Epithelial cell of umbilical artery (primary cell): ENCODE data around the gene AMY2A. TPM values are rescaled to one million over a fixed set of nuclear protein-coding genes. Genes with fewer than 3 reads are reported as not detected.

Source experiments
- total RNA-seq: library from RNA; depleted of rRNA; stranded (reverse); fragments of >200 nt; gene quantifications from 2 replicates; pipeline ENCODE4 v1.2.3, GENCODE V29; 2014

AMY2A gene
- total RNA-seq = not detected in 2 replicates

GRCh38 chr1:103616994-103617477, at the start of gene AMY2A:
Gene AMY2A, plus strand, starts transcription at chr1:103617427. Its CDS starts 14 bp downstream, at chr1:103617441.

DNA sequence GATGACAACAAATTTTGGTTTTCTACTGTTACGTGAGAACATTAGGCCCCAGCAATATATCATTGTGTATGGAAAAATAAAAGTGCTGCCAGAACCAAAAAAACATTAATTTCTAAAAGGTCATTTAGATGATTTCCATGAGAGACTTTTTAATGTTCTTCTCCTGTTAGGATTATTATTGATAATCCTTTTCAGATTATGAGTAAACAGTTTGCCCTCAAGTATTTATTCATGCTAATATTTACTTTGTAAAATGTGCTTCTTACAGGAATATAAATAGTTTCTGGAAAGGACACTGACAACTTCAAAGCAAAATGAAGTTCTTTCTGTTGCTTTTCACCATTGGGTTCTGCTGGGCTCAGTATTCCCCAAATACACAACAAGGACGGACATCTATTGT, 45.9 kb upstream of the AMY2A start, which contains the start of gene AMY2B:
TSS of gene AMY2B (plus strand) at position 301 of the 400 bp plus-strand sequence. CDS start at position 315, 14 bp downstream.

GRCh38 chr1:103655460-103655859, 38.2 kb downstream of the AMY2A start, which contains the start of gene AMY1A:
Gene AMY1A, plus strand, starts transcription at chr1:103655760. Its CDS starts 571 bp downstream, at chr1:103656331.

Other genes with a start within 250 kb of the AMY2A start
- gene RNPC3, start 91.7 kb upstream of the AMY2A start, total RNA-seq = 3.2 and 3.6 TPM in 2 replicates
- gene AMY2B, start 45.8 kb upstream of the AMY2A start, total RNA-seq = 0.30 and 0.65 TPM in 2 replicates
- gene AMY1A, start 38.3 kb downstream of the AMY2A start, total RNA-seq = not detected in 2 replicates
- gene AMY1B, start 78.8 kb downstream of the AMY2A start, total RNA-seq = not detected in 2 replicates
- not detected in 2 replicates for gene AMY1C, start 132.5 kb downstream of the AMY2A start, total RNA-seq